Stomach (tissue), 4 donors: ENCODE measurements around the gene MED13L.

Source experiments
- EP300 ChIP-seq: sonication (generic); formaldehyde crosslinking; IDR thresholded peaks from one replicate; pipeline ENCODE4 v1.6.1; 2017; ENCODE audit warnings: antibody characterized with exemption
- POLR2A ChIP-seq, 4 donors: fragments of 450-650 bp; IDR thresholded peaks; one replicate each; pipeline ENCODE4 v1.6.1; 2016; ENCODE audit warnings: antibody characterized with exemption in 4 of 4, control low read depth in 2 of 4, mild to moderate bottlenecking in 1 of 4, moderate library complexity in 1 of 4
- POLR2AphosphoS5 ChIP-seq, 3 donors: sonication (generic); formaldehyde crosslinking; IDR thresholded peaks; one replicate each; pipeline ENCODE4 v1.6.1; 2016; ENCODE audit warnings: antibody characterized with exemption in 3 of 3
- TF ChIP-seq, protein P1 (sequence below), 7 experiments: fragments of 450-650 bp in 4 of 7; fragments of 200-600 bp in 3 of 7; sonication (generic) in 3 of 7; IDR thresholded peaks; one replicate each; pipeline ENCODE4 v1.5.1; 2016 to 2019; ENCODE audit warnings: antibody characterized with exemption in 7 of 7, control low read depth in 2 of 7, mild to moderate bottlenecking in 1 of 7

DNA sequence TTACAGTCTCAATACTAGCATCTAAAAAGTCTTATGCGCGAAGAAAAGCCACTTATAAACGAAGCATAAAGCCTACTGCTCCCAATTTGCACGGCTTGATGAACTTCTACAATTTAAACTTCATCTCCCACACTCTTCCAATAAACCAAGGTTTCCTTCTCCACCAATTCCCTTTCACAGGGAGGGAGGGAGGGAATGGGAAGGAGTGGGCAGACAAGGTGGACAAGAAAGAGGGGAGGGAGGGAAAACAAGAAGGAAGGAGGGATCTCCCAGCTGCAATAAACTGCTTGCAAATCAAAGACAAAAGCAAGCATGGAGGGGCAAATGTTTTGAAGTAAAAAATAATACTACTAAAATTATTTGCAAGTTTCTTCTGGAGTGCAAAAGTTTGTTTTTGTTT, 64.5 kb downstream of the MED13L start:
- TF ChIP-seq EP300 (no peak), POLR2A (IDR thresholded peaks at IDR 0.05) (no peak), POLR2AphosphoS5 (IDR thresholded peaks at IDR 0.05) (no peak)
- TF ChIP-seq, protein P1, sequence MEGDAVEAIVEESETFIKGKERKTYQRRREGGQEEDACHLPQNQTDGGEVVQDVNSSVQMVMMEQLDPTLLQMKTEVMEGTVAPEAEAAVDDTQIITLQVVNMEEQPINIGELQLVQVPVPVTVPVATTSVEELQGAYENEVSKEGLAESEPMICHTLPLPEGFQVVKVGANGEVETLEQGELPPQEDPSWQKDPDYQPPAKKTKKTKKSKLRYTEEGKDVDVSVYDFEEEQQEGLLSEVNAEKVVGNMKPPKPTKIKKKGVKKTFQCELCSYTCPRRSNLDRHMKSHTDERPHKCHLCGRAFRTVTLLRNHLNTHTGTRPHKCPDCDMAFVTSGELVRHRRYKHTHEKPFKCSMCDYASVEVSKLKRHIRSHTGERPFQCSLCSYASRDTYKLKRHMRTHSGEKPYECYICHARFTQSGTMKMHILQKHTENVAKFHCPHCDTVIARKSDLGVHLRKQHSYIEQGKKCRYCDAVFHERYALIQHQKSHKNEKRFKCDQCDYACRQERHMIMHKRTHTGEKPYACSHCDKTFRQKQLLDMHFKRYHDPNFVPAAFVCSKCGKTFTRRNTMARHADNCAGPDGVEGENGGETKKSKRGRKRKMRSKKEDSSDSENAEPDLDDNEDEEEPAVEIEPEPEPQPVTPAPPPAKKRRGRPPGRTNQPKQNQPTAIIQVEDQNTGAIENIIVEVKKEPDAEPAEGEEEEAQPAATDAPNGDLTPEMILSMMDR (IDR thresholded peaks at IDR 0.05) = no peak
